Right lobe of liver (tissue), 4 donors: ENCODE results near the gene SPINT1.

Source experiments
- POLR2A ChIP-seq: fragments of 450-650 bp; IDR thresholded peaks from one replicate; pipeline ENCODE4 v1.6.1; 2017; ENCODE audit warnings: antibody characterized with exemption, mild to moderate bottlenecking
- TF ChIP-seq, protein P1 (sequence below), 4 donors: fragments of 200-600 bp in 3 of 4; fragments of 450-650 bp in 1 of 4; IDR thresholded peaks; one replicate each; pipeline versions ENCODE4 v1.5.1 to v1.8.0; 2016 to 2022; ENCODE audit warnings: antibody characterized with exemption in 4 of 4, mild to moderate bottlenecking in 2 of 4
- donor health status: DM: no; HTN: no; CAD: no.
- donor health status: DM: no; HTN: no; CAD: no.
- donor health status: DM: no; HTN: yes; CAD: no.

DNA sequence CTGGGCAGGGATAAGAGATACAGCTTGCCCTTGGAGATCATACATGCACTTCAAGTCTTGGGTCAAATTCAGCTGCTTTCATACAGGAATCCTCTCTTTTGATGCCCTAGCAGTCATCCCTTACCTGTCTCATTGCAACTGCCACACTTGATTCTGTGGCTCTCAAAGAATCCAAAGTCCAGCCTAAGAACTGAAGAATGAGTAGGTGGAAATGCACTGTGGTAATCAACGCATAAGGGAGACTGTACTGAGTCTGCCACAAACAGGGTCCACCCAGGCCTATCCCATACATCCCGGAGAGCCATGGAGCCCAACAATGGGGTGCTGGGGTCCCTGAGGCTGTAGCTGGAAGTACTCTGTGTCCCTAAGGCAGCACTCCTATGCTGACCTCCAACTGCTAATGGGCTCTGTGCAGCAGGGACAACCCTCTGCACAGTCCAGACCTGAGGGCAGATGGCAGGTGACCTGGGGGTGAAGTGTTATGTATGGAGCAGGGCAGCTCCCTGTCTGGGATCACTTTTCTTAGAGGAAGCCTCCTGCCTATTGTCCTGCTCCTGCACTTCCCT, 48.7 kb downstream of the SPINT1 start:
- TF ChIP-seq, protein P1, sequence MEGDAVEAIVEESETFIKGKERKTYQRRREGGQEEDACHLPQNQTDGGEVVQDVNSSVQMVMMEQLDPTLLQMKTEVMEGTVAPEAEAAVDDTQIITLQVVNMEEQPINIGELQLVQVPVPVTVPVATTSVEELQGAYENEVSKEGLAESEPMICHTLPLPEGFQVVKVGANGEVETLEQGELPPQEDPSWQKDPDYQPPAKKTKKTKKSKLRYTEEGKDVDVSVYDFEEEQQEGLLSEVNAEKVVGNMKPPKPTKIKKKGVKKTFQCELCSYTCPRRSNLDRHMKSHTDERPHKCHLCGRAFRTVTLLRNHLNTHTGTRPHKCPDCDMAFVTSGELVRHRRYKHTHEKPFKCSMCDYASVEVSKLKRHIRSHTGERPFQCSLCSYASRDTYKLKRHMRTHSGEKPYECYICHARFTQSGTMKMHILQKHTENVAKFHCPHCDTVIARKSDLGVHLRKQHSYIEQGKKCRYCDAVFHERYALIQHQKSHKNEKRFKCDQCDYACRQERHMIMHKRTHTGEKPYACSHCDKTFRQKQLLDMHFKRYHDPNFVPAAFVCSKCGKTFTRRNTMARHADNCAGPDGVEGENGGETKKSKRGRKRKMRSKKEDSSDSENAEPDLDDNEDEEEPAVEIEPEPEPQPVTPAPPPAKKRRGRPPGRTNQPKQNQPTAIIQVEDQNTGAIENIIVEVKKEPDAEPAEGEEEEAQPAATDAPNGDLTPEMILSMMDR (IDR thresholded peaks at IDR 0.05): no peak
- no peak for TF ChIP-seq POLR2A
